Lung (tissue), 12 donors: Measurements from ENCODE around the gene SLC37A1. TPM values are rescaled to one million over a fixed set of nuclear protein-coding genes. Genes with fewer than 3 reads are reported as not detected.
"Not testable (repeated sequence)": the region's sequence is repeated elsewhere in the genome, so short reads cannot be mapped to it uniquely, and the experiment has no call there.

Source experiments
- ATAC-seq: fragments of 200-7000 bp; cut with Tn5 transposase; one replicate; pipeline ENCODE4 v1.9.1; 2020; ENCODE audit warnings: moderate number of reproducible peaks; ENCODE audit not compliant: insufficient read depth, low FRiP score
- DNase-seq, 3 donors: peaks; one replicate each; pipeline ENCODE4 v3.0.0-alpha.2; 2013 to 2017
- H3K27ac ChIP-seq, 2 donors: one replicate each; pipeline ENCODE4 v1.5.1; 2013; ENCODE audit warnings: mild to moderate bottlenecking in 2 of 2, moderate library complexity in 2 of 2, control low read depth in 1 of 2, inconsistent platforms in 1 of 2, low read depth in 1 of 2, low read length in 1 of 2
- H3K27me3 ChIP-seq, 3 donors: one replicate each; pipeline ENCODE4 v1.5.1; 2013; ENCODE audit warnings: low read length in 2 of 3; ENCODE audit not compliant: control insufficient read depth in 3 of 3, insufficient read depth in 3 of 3
- H3K36me3 ChIP-seq, 4 donors: one replicate each; pipeline ENCODE4 v1.5.1; 2013; ENCODE audit warnings: low read length in 4 of 4, mild to moderate bottlenecking in 1 of 4, moderate library complexity in 1 of 4; ENCODE audit not compliant: control insufficient read depth in 4 of 4, insufficient read depth in 4 of 4
- H3K4me1 ChIP-seq, 5 donors: one replicate each; pipeline ENCODE4 v1.5.1; 2013; ENCODE audit warnings: low read length in 5 of 5, mild to moderate bottlenecking in 2 of 5, moderate library complexity in 1 of 5; ENCODE audit not compliant: control insufficient read depth in 5 of 5, insufficient read depth in 5 of 5
- H3K4me3 ChIP-seq: one replicate; pipeline ENCODE4 v1.5.1; 2013; ENCODE audit warnings: mild to moderate bottlenecking, control low read depth, moderate library complexity
- H3K9ac ChIP-seq, 2 donors: one replicate each; pipeline ENCODE4 v1.5.1; 2013; ENCODE audit warnings: low read length in 2 of 2, control low read depth in 1 of 2; ENCODE audit not compliant: insufficient read depth in 1 of 2
- H3K9me3 ChIP-seq, 4 donors: one replicate each; pipeline ENCODE4 v1.5.1; 2013; ENCODE audit warnings: low read length in 3 of 4, mild to moderate bottlenecking in 1 of 4, moderate library complexity in 1 of 4; ENCODE audit not compliant: control insufficient read depth in 4 of 4, insufficient read depth in 3 of 4
- CTCF ChIP-seq: IDR thresholded peaks from 2 replicates; pipeline ENCODE4 v1.5.1; 2012; ENCODE audit warnings: mild to moderate bottlenecking; ENCODE audit errors: control extremely low read depth, extremely low read depth
- WGBS, 2 donors: extraction: QIAGEN DNeasy Blood & Tissue Kit; methylation state at CpG; one replicate each; pipeline ENCODE4 v1.1.7; 2013; 5-methylcytosine and 5-hydroxymethylcytosine counted together
- polyA plus RNA-seq, 2 donors: library from polyadenylated mRNA; stranded (reverse); fragments of 200-250 nt; gene quantifications; one replicate each; pipeline ENCODE4 v1.2.1, GENCODE V29; 2013
- total RNA-seq, 2 donors: library from RNA; depleted of rRNA in 1 of 2; stranded (reverse); fragments of >200 nt in 1 of 2; gene quantifications; one replicate each; pipeline ENCODE4 v1.2.1, GENCODE V29; 2014 to 2021
- donor health status: control.
- donor health status: control.
- donor health status: Bipolar disorder and iron deficiency.
- donor health status: healthy.
- donor health status: DM: yes; HTN: yes; CAD: no.

The SLC37A1 gene
- total and polyA plus RNA-seq, 4 donors: 13.3 to 29.5 (median 19.6) TPM

DNA sequence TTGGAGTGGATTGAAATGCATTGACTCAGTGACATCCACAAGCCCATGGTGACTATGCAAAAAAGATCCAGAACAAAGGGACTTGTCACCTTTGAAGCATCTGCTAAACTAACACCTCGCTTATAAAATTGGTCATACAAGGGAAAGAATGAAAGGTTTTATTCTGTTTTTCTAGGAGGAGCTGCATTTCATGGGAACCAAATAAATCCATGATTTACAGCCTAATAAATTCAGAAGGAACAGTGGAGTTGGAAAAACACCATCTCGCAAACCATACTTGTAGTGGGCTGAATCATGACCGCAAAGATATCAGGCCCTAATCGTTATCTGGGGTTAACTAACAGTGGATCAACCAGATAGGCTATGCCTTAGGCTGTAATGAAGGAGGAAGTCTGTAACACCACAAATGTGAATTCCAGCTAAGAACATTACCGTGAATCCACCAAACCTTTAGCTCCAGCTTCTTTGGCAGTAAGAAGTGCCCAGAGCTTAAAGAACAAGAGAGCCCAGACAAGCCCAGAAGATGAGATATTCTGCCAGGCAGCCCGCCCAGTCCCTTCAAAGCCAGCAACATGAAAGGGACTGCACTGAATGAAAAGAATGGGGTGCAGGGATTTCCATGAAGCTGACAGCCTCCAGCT, 45.0 kb upstream of the SLC37A1 start:
- Histone ChIP-seq H3K9me3 (no peaks in the 10 kb centered on the region), H3K27ac (no peak overlapping the region), H3K4me1 (no peaks in the 10 kb centered on the region), H3K9ac (no peak overlapping the region), H3K4me3 (no peak overlapping the region), H3K36me3 (no peaks in the 10 kb centered on the region), H3K27me3 (no peaks in the 10 kb centered on the region)
- TF ChIP-seq CTCF: no peak
- ATAC-seq (no peak), DNase-seq (no peak)
- 69 to 80% methylated on average over 6 of the region's 6 CpGs for WGBS, 2 donors

- no peaks in the 10 kb centered on the region for H3K9me3 ChIP-seq
- H3K27me3 ChIP-seq: no peaks in the 10 kb centered on the region
- H3K9ac ChIP-seq: no peak overlapping the region
- no peak overlapping the region for H3K4me3 ChIP-seq
- H3K4me1 ChIP-seq: peaks cover 0 to 2% (median 0%) of the 10 kb centered on the region in 5 donors
- H3K27ac ChIP-seq: no peak overlapping the region
- DNase-seq: no peak
- H3K36me3 ChIP-seq: no peaks in the 10 kb centered on the region
- no peak for TF ChIP-seq CTCF
- no peak for ATAC-seq
- 86 to 92% methylated on average over 2 of the region's 2 CpGs for WGBS, 2 donors
These were observed 44.4 kb upstream of the SLC37A1 start for GRCh38 chr21:42469272-42469671.

- ATAC-seq, H3K4me3 ChIP-seq, H3K36me3 ChIP-seq, H3K9ac ChIP-seq, DNase-seq, H3K27ac ChIP-seq, H3K4me1 ChIP-seq, H3K9me3 ChIP-seq, H3K27me3 ChIP-seq: not testable (repeated sequence)
- WGBS, 2 donors: 95 to 97% methylated on average over 4 of the region's 4 CpGs
These were observed 43.9 kb upstream of the SLC37A1 start for GRCh38 chr21:42469726-42470125.

DNA sequence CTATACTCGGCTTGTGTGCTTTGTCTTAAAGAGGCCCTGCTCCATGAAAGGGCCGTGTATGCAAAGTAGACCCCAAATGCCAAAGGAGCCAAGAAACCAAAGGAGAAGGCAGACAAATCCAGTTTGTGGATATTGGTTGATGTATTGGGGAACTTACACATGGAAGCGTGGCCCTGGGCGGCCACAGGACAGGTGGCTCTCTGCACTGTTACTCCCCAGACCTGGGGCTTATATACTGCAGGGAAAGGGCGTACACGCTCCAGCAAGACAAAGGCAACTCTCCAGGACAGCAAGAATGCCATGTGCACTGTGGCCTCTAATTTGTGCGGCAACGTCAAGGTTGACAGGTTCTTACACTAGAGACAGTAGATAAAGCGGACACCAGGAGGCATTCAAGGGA, 42.4 kb upstream of the SLC37A1 start:
- TF ChIP-seq CTCF: no peak
- H3K27ac ChIP-seq: no peak overlapping the region
- 91 to 94% methylated on average over 9 of the region's 9 CpGs for WGBS, 2 donors
- no peaks in the 10 kb centered on the region for H3K27me3 ChIP-seq
- H3K4me3 ChIP-seq: no peak overlapping the region
- DNase-seq (no peak), ATAC-seq (no peak)
- no peak overlapping the region for H3K9ac ChIP-seq
- no peaks in the 10 kb centered on the region for H3K9me3 ChIP-seq
- peaks cover 0 to 2% (median 0%) of the 10 kb centered on the region in 5 donors for H3K4me1 ChIP-seq
- H3K36me3 ChIP-seq: no peaks in the 10 kb centered on the region
